Suppressor macrophage (primary cell): Measurements from ENCODE around the gene CLEC2L.
"Not testable (repeated sequence)": the region's sequence is repeated elsewhere in the genome, so short reads cannot be mapped to it uniquely, and the experiment has no call there.

ENCODE experiments used
- DNase-seq, 4 experiments: peaks; one replicate each; pipeline ENCODE4 v3.0.0-alpha.2; 2020 to 2022

CLEC2L gene

GRCh38 chr7:139523968-139524815 is 707 bp downstream of the CLEC2L start:
- no peak for DNase-seq

- no peak for DNase-seq
Observed at GRCh38 chr7:139525239-139525638, 1.8 kb downstream of the CLEC2L start.

GRCh38 chr7:139525750-139526149 is 2.3 kb downstream of the CLEC2L start:
- DNase-seq, result no peak

- DNase-seq, result peak; percentile 7 to 48 (median 20)
Observed at GRCh38 chr7:139526578-139527544, 3.4 kb downstream of the CLEC2L start.

GRCh38 chr7:139531094-139531493 is 7.6 kb downstream of the CLEC2L start:
- DNase-seq, result no peak

GRCh38 chr7:139532636-139533155 is 9.2 kb downstream of the CLEC2L start:
- peak in 1 of 4 experiments; percentile 14 for DNase-seq

- DNase-seq, result no peak
Observed at GRCh38 chr7:139534096-139534495, 10.6 kb downstream of the CLEC2L start.

- DNase-seq, result no peak
Observed at GRCh38 chr7:139534966-139535651, 11.6 kb downstream of the CLEC2L start.

GRCh38 chr7:139536152-139536551 is 12.7 kb downstream of the CLEC2L start:
- no peak for DNase-seq

- no peak for DNase-seq
Observed at GRCh38 chr7:139538881-139539635, 15.6 kb downstream of the CLEC2L start.

GRCh38 chr7:139540203-139540602 is 16.7 kb downstream of the CLEC2L start:
- DNase-seq, result no peak

GRCh38 chr7:139541600-139542307 is 18.3 kb downstream of the CLEC2L start:
- DNase-seq, result no peak

- DNase-seq, result no peak
Observed at GRCh38 chr7:139542308-139543151, 19.0 kb downstream of the CLEC2L start.

- DNase-seq, result peak; percentile 63 to 75 (median 72)
Observed at GRCh38 chr7:139543801-139544603, 20.5 kb downstream of the CLEC2L start.

GRCh38 chr7:139544645-139545044 is 21.2 kb downstream of the CLEC2L start:
- no peak for DNase-seq

- DNase-seq, result peak; percentile 11 to 54 (median 50)
Observed at GRCh38 chr7:139548302-139549028, 25.0 kb downstream of the CLEC2L start.

GRCh38 chr7:139553991-139554700 is 30.7 kb downstream of the CLEC2L start:
- DNase-seq, result not testable (repeated sequence)
